Stimulated activated CD4-positive, alpha-beta T cell treated with anti-CD3 and anti-CD28 coated beads, Interleukin-12 subunit alpha, Interleukin-12 subunit beta, amount 100 ng/mL, for 4 hours (primary cell): ENCODE results near the gene INPP5D.
"Not testable (repeated sequence)": the region's sequence is repeated elsewhere in the genome, so short reads cannot be mapped to it uniquely, and the experiment has no call there.

Experiments used
- DNase-seq: peaks from one replicate; pipeline ENCODE4 v3.0.0-alpha.2; 2020

The INPP5D gene

GRCh38 chr2:233152541-233152940 is 92.4 kb downstream of the INPP5D start:
- DNase-seq, result no peak

GRCh38 chr2:233153146-233153798 is 93.1 kb downstream of the INPP5D start:
- no peak for DNase-seq

DNA sequence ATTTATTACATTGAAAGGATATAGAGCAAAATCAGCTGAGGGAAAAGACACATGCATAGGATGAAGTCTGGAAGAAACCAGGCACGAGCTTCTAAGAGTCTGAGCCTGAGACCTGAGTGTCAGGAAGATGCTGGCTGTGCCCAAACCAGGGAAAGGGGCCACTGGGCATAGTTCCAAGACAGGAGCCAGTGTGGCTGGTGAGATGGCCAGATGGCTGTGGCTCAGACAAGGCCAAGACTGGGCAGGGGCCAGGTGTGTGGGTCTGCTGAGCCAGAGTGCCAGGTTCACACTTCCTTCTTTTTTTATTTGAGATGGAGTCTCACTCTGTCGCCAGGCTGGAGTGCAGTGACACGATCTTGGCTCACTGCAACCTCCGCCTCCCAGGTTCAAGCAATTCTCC is 95.9 kb downstream of the INPP5D start:
- DNase-seq, result no peak

GRCh38 chr2:233156461-233156860 is 96.3 kb downstream of the INPP5D start:
- not testable (repeated sequence) for DNase-seq

GRCh38 chr2:233161730-233162129 is 101.6 kb downstream of the INPP5D start:
- DNase-seq, result no peak

- DNase-seq, result no peak
Measured at GRCh38 chr2:233162770-233163169, 102.6 kb downstream of the INPP5D start.

GRCh38 chr2:233163486-233164103 is 103.5 kb downstream of the INPP5D start:
- DNase-seq, result no peak

GRCh38 chr2:233164128-233164635 is 104.0 kb downstream of the INPP5D start:
- DNase-seq, result no peak

- no peak for DNase-seq
Measured at GRCh38 chr2:233164967-233165366, 104.8 kb downstream of the INPP5D start.

- no peak for DNase-seq
Measured at GRCh38 chr2:233165543-233165894, 105.4 kb downstream of the INPP5D start.

GRCh38 chr2:233165895-233166661 is 105.9 kb downstream of the INPP5D start:
- DNase-seq, result no peak

GRCh38 chr2:233168445-233168844 is 108.3 kb downstream of the INPP5D start:
- no peak for DNase-seq

- DNase-seq, result no peak
Measured at GRCh38 chr2:233168919-233169318, 108.8 kb downstream of the INPP5D start.

- DNase-seq, result no peak
Measured at GRCh38 chr2:233171344-233171743, 111.2 kb downstream of the INPP5D start.

- no peak for DNase-seq
Measured at GRCh38 chr2:233173115-233173514, 113.0 kb downstream of the INPP5D start.

DNA sequence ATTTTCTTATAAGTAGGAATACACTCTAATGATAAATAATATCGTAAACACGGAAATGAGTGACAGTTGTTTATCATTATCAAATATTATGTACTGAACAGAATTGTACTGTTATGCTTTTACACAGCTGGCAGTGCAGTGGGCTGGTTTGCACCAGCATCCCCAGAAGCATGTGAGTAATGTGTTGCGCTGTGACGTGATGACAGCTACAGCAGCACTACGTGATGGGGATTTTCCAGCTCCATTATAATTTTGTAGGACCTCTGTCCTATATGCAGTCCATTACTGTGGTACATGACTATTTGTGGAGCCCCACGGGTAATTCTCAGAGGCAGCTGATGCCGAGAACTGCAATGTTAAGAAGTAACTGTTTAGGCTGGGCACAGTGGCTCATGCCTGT is 114.0 kb downstream of the INPP5D start:
- DNase-seq, result no peak

- no peak for DNase-seq
Measured at GRCh38 chr2:233178994-233179847, 119.1 kb downstream of the INPP5D start.

DNA sequence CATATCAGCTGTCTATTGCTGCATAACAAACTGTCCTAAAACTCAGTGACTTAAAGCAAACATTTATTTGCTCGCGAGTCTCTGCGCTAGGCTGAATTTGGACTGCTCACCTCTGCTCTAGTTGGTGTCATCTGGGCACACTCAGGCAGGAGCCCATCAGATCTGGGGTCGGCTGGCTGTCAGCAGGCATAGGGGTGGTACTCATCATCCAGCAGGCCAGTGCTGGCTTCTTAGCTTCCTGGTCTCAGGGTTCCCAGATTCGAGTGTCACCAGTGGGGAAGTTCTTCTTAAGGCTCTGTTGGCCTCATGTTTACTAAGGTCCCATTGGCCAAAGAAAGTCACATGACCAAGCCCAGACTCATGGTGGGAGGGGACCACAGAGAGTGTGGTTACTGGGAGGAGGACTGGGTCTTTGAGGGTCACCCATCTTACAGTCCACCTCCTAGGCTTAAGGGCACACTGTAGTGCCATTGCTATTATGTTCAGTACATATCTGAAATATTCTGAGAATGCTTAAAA is 119.8 kb downstream of the INPP5D start:
- no peak for DNase-seq

- no peak for DNase-seq
Measured at GRCh38 chr2:233183869-233184418, 123.8 kb downstream of the INPP5D start.

GRCh38 chr2:233184669-233185068 is 124.5 kb downstream of the INPP5D start:
- DNase-seq, result no peak

GRCh38 chr2:233185330-233185729 is 125.2 kb downstream of the INPP5D start:
- DNase-seq, result no peak

DNA sequence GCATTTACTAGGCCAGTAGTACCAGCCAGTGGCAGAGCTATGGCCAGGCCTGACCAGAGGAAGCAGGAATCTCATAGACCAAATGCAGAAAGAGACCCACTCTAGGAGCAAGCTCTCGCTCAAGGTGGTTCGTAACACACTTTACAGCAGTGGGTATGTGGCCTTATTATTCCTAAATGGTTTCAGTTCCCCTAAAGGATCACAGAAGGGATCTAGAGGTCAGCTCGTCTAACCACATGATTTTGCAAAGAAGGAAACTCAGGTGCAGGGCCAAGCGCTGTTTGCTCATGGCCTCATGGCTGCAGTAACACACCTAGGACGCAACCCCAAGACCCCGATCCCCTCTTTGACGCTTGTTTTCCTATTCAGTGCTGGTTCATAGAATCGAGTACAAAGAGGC is 125.8 kb downstream of the INPP5D start:
- DNase-seq, result no peak
